SW480 (cell line): ENCODE measurements around the gene RRAS.
A peak's percentile ranks its signal among the peaks of the same experiment; 100 is the strongest.

Experiments
- DNase-seq: peaks from one replicate; pipeline ENCODE4 v3.0.0-alpha.2; 2016; ENCODE audit warnings: low spot score

The RRAS gene

DNA sequence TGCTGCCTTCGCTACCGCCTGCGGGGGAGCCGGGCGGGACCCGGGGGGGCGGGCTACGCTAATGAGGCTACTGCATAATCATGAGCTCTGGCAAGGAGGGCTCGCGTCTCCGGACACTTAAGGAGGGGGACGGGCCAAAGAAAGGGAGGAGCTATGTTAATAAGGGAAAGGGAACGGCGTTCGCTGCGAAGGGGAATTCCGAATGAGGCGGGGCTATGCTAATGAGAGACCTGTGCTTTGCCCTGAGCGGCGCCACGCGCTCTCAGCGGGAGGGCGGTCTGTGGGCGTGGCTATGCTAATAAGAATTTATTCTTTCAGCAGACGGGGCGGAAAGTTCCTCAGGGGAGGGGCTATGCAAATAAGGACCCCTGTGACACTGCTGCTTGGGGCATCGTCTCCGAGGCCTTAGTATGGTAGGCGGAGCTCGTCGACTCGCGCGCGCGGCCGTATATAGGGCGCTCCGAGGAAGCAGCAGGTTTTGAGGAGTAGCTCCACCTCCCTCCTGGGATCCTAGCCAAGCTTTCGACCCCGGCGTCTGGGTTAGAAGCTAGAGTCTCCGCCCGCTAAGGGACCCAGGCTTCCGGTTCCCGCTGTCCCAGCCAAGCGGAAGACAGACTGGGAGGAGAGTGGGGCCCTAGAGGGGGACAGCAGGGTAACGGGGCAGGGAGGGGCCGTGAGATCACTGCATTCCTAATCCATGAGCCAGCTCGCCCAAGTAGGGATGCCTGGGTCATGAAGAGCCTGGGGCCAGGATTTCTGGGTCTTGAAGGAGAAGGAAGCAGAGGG, at the start of gene RRAS:
Gene RRAS (minus strand): TSS at position 31 of the 786 bp plus-strand sequence. CDS start 45 bp downstream, outside the sequence.
- DNase-seq = peak; percentile 100

DNA sequence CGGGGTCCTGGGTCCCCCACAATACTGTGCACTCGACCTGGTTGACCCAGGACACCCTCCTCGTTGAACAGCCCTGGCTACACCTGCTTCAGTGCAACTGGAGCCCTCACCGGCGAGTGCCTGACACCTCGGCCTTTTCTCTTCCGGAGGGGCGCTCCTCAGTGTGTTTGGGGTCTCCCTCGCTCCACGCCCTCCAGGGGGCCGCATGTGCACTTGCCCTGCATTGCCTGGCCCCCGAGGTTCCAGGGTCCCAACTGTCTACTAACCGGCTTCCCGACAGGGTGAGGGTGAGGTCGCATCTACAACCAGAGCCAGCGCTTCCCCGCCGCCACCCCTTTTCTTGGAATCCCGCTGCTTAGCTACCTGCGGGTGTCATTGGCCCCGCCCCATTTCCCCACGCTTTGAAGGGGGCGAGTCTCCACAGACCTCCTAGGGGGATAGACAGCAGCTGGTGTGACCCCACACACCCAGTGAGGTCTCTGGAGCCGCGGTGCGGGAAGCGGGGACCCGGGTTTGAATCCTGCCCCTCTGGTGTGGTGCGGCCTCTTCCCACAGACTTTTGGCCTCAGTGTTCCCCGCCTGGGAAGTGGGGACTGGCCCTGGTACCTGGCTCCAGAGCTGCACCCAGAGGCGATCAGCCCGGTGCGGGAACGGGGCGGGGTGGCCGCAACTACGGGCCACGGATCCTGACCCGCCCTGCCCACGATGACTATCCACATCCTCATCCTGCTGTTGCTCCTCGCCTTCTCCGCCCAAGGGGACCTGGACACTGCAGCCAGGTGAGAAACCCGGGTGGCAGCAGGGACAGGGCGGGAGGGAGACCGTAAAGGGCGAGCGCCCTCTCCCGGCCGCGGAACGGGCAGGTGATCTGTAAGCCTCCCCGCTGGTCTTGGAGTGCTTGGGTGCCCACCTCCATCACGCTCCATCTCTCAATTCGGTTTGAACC, 49.5 kb upstream of the RRAS start, which contains the start of gene ADM5:
Gene ADM5 (plus strand): TSS at position 462 of the 946 bp plus-strand sequence. CDS start 244 bp downstream, at position 706.
- DNase-seq = peak; percentile 71

- no peak for DNase-seq
Measured at GRCh38 chr19:49688531-49689132, 48.7 kb upstream of the RRAS start.

DNA sequence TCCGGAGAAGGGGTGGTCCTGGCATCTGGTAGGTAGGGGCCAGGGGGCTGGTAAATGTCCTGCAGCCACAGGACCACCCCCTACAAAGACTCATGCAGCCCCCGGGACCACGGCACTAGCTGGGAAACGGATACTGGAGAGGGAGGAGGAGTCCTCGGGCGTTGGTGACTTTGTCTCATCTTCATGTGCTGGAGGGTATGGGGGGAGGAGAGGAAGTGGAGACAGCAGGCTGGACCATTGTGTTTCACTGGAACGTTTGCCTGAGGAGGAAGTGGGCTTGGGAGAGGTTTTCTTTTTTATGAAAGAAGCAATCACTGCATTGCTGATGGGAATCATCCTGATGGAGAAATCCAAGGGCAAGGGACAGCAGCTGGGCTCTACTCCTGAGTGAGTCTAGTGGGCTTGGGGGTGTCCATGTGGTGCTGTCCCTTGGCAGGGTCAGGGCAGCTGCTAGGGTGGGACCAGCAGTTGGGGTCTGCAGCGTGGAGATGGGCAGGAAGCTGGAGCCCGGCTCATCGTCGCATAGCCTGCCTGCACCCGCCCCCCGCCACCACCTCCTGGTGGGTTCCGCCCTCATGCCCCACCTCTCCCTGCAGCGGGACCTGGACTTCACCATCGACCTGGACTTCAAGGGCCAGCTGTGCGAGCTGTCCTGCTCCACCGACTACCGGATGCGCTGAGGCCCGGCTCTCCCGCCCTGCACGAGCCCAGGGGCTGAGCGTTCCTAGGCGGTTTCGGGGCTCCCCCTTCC, 47.8 kb upstream of the RRAS start:
- no peak for DNase-seq

DNA sequence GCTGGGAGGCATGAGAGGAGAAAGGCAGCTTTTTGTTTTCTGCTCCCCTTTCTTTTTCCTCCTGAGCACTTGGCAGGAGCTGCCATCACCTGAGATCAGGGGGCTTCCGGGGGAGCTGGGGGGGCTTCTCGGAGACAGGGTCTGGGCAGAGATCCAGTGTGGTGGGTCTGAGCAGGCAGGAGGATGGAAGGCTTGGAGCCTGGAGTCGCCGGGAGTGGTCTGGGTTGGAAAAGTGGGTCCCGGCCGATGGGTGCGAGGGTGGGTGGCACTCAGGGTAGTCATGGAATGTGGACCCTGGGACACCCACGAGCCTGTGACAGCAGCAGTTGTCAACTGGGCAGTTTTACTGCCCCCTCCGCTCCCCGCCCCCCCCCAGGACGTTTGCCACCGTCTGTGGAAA, 47.2 kb upstream of the RRAS start:
- DNase-seq = no peak

- DNase-seq = no peak
Measured at GRCh38 chr19:49686503-49687088, 46.7 kb upstream of the RRAS start.

DNA sequence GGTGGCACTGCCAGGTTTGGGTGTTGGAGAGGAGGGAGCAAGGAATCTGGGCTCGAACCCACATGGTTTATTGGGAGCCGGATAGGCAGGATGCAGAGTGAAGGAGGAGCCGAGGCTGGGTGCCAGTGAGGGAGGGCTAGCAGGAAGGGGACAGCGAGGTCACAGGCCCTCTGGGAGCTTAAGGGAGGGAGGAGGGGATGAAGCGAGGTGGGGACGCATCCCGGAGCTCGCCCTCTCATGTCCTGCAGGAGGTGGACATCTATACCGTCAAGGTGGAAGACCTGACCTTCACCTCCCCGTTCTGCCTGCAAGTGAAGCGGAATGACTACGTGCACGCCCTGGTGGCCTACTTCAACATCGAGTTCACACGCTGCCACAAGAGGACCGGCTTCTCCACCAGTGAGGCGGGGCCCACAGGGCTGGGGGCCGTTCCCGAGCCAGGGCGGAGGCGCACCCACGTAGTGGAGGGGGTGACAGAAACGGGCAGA, 45.9 kb upstream of the RRAS start:
- no peak for DNase-seq

GRCh38 chr19:49684983-49685553, 45.1 kb upstream of the RRAS start:
- no peak for DNase-seq

DNA sequence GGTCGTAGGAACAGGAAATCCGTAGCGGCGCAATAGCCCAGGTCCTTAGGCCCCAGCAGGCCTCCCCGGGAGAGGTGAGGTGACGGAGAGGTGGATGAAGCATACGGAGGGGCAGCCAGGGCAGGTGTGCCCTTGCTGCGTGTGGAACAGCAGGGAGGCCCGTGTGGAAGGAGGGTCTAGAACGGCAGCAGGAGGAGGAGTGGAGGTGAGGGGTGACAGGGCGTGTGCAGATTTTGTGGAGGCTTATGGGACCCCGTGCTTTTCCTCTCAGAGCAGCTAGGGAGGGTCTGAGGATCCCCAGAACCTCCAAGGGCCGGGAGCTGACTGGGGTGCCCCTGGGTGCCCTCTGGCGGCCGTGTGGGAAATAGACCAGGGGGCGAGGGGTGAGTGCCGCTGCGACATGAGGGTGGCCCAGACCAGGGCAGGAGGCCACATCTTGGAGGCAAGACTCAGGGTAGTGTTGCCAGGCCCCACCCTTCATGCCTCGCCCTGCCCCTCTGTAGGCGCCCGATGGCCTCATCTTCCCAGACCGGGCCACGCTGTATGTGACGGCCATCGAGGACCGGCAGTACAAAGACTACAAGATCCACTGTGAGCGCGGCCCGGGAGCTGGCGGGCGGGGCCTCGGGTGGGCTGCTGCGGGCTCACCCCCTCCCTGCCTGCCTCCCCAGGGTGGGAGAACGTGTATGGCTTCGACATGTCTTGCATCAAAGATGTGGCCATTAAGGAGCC, 44.5 kb upstream of the RRAS start:
- no peak for DNase-seq

DNA sequence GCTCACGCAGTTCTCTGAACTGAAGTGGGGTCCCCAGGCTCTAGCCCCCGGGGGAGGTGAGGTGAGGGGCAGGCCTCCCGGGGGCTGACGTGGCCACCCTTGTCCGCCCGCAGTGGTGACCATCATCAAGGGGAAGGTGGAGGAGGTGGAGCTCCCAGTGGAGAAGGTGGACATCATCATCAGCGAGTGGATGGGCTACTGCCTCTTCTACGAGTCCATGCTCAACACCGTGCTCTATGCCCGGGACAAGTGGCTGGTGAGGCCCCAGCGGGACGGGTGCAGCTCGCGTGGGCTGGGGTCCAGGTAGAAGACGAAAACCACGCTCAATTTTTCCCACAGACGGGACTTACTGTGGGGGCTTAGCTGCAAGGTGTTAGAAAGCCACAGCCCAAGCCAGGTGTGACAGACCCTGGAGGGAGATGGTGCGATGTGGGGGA, 43.9 kb upstream of the RRAS start:
- no peak for DNase-seq

GRCh38 chr19:49682274-49682673, 42.3 kb upstream of the RRAS start:
- no peak for DNase-seq

GRCh38 chr19:49681830-49682229, 41.9 kb upstream of the RRAS start:
- DNase-seq = no peak

GRCh38 chr19:49680421-49681351, 40.7 kb upstream of the RRAS start:
- peak; percentile 81 for DNase-seq

DNA sequence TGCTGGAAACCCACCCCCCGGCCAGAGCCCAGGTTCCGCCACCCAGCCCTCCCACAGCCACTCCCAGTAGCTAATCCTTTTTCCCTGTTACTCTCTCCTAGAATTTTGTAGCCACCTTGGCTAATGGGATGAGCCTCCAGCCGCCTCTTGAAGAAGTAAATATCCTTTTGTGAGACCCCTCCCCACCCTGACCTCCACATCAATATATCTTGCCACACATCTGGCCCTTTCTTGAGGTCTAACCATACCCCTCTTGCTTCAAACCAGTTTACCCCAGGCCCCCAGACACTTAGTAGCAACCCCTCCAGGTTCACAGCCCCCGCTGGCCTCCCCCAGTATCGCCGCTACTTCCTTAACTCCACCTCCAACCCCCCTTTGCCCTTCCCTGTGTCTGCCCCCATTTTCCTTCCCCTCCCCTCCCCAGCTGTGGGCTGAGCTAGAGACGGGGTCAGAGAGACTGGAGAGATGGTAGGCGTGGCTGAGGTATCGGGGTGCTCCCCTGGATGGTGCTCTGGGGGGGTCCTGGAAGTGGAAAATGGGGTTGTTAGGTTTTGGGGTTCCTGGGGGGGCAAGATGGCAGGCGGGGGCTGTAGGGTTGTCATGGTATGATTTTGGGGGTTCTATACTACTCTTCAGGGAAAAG, 39.9 kb upstream of the RRAS start:
- DNase-seq = no peak

DNA sequence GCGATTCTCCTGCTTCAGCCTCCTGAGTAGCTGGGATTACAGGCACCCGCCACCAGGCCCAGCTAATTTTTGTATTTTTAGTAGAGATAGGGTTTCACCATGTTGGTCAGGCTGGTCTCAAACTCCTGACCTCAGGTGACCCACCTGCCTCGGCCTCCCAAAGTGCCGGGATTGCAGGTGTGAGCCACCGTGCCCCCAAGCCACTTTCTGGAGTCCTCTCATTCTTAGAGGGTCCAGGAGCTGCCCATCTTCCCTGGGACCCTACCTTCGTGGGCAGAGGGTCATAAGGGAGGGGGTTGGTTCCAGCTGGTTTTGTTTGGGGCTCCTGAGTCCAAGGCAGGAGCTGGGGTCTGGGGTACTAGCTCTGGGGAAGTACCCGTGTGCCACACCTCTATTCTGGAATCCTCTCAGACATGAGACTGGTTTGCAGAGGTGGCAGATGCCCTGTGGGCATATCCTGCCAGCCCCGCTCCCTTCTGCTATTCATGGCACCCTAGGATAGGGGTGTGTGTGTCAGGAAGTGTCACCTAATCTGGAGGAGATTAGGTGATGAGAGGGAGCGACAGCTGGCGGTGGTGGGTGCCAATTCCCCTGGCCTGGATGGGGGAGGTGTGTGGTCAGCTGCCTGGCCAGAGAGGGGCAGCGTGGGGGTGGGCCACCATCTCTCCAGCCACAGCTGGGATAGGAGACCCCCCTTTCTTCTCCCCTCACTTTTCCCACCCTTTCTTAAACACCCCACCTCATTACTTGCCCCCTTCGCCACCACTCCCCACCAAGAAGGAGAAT, 39.2 kb upstream of the RRAS start:
- DNase-seq = no peak

DNA sequence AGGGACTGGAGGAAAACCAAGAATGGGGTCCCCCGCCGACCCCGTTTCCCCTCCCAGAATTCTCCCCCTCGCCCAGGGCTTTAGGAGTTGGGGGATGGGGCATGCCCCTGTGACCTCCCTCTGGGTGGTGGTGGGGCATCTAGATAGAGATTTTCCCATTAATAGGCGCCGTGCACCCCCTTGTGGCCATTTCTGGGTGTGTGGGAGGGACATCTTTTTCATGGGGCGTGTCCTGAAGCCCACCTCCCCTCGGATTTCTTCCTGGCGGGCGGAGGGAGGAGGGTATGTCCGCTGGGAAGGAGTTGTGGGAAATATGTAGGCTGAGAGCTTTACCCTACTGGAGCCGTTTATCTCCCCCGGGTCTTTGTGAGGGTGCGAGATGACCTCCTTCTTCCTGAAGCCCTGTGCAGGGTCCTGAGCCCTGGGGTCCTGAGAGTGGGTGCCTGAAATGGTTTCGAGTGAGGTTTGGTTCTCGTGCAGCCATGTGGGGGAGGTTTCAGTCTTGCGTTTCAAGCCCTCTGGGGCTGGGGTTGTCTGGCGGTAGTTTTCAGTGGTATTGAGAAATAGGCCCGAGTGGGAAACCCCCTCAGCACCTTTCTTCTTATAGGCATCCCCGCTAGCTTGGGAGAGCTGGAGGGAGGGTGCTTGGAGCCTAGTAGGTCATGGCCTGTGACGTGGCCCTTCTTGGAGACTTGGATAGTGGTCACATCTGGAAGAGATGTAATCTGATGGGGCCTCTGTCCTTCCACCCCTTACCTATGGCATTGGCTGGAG, 38.1 kb upstream of the RRAS start:
- DNase-seq = peak; percentile 69
